Measurements from ENCODE around the gene ANKRD34A. TPM values are rescaled to one million over a fixed set of nuclear protein-coding genes. Genes with fewer than 3 reads are reported as not detected.

The ANKRD34A gene
- total and polyA plus RNA-seq, 2 of the 13 experiments (the other 11 are each of a cell fraction or from before 2014, with no cell fraction given), result 0.05 to 0.07 TPM

- TF ChIP-seq DZIP1 (CRISPR knock-in tag; IDR thresholded peaks at IDR 0.05) (no peak), ZNF337 (CRISPR knock-in tag; IDR thresholded peaks at IDR 0.05; ENCODE audit: borderline replicate concordance, low read depth) (no peak), ZNF17 (CRISPR knock-in tag; IDR thresholded peaks at IDR 0.05) (no peak), EHMT2 (IDR thresholded peaks at IDR 0.05; ENCODE audit: borderline replicate concordance, low read depth, low read length) (no peak), KDM6A (CRISPR knock-in tag; IDR thresholded peaks at IDR 0.05; ENCODE audit: low read depth) (no peak), ZNF782 (CRISPR knock-in tag; IDR thresholded peaks at IDR 0.05; ENCODE audit: borderline replicate concordance) (peak; percentile 31; the same call in 1 of the 2 replicates), RNF2 (conservative IDR thresholded peaks at IDR 0.05; ENCODE audit: low read depth) (peak; percentile 58; the same call in 1 of the 2 replicates), BCL6 (CRISPR knock-in tag; IDR thresholded peaks at IDR 0.05) (no peak; the same call in 1 of the 2 replicates), KLF16 (CRISPR knock-in tag; IDR thresholded peaks at IDR 0.05) (no peak), MBD4 (IDR thresholded peaks at IDR 0.05; ENCODE audit: borderline replicate concordance, low read length) (no peak), ZNF772 (CRISPR knock-in tag; IDR thresholded peaks at IDR 0.05) (no peak; the same call in 1 of the 2 replicates), ZNF367 (CRISPR knock-in tag; IDR thresholded peaks at IDR 0.05; ENCODE audit: borderline replicate concordance) (no peak), ZNF598 (CRISPR knock-in tag; IDR thresholded peaks at IDR 0.05; ENCODE audit: borderline replicate concordance) (peak; percentile 89; the same call in 1 of the 2 replicates), ZBTB43 (CRISPR knock-in tag; conservative IDR thresholded peaks at IDR 0.05) (no peak), ZNF275 (CRISPR knock-in tag; IDR thresholded peaks at IDR 0.05; ENCODE audit: borderline replicate concordance) (no peak), PAWR (CRISPR knock-in tag; IDR thresholded peaks at IDR 0.05; ENCODE audit: borderline replicate concordance) (no peak), ZNF333 (CRISPR knock-in tag; IDR thresholded peaks at IDR 0.05; ENCODE audit: borderline replicate concordance) (no peak), HNRNPL (IDR thresholded peaks at IDR 0.05; ENCODE audit: low read depth, low read length) (no peak), GATA4 (IDR thresholded peaks at IDR 0.05; ENCODE audit: borderline replicate concordance, low read depth) (peak; percentile 67; the same call in 1 of the 2 replicates), ZNF276 (CRISPR knock-in tag; IDR thresholded peaks at IDR 0.05; ENCODE audit: low read depth) (no peak), SOX13 (IDR thresholded peaks at IDR 0.05) (no peak), SOX13 (CRISPR knock-in tag; conservative IDR thresholded peaks at IDR 0.05 in 1 of 2, IDR thresholded peaks at IDR 0.05 in 1 of 2) (no peak), ZNF501 (CRISPR knock-in tag; IDR thresholded peaks at IDR 0.05) (peak; percentile 95)
These were observed 37.1 kb downstream of the ANKRD34A start, which contains the start of gene RBM8A (continued) for GRCh38 chr1:145927063-145927886.
